Right cardiac atrium (tissue), 5 donors: ENCODE measurements around the gene TUBGCP5. TPM values are rescaled to one million over a fixed set of nuclear protein-coding genes. Genes with fewer than 3 reads are reported as not detected.

Experiments
- ATAC-seq, 2 donors: fragments of 200-7000 bp; cut with Tn5 transposase; one replicate each; pipeline versions ENCODE4 v1.8.0 to v1.9.1; 2020; ENCODE audit warnings: moderate library complexity in 2 of 2, mild to moderate bottlenecking in 1 of 2
- DNase-seq, 3 donors: peaks; one replicate each; pipeline ENCODE4 v3.0.0-alpha.2; 2020
- H3K27ac ChIP-seq: one replicate; pipeline ENCODE4 v1.5.1; 2013; ENCODE audit warnings: mild to moderate bottlenecking, low read length, control low read depth, moderate library complexity
- H3K27me3 ChIP-seq: one replicate; pipeline ENCODE4 v1.6.1; 2013; ENCODE audit not compliant: control insufficient read depth, insufficient read depth
- H3K4me1 ChIP-seq: one replicate; pipeline ENCODE4 v1.6.1; 2013; ENCODE audit warnings: low read length; ENCODE audit not compliant: control insufficient read depth, insufficient read depth
- H3K4me3 ChIP-seq: one replicate; pipeline ENCODE4 v1.5.1; 2013; ENCODE audit warnings: low read length, control low read depth
- H3K9me3 ChIP-seq: one replicate; pipeline ENCODE4 v1.6.1; 2013; ENCODE audit warnings: low read length; ENCODE audit not compliant: control insufficient read depth
- WGBS: extraction: QIAGEN DNeasy Blood & Tissue Kit; methylation state at CpG from one replicate; pipeline ENCODE4 v1.1.7; 2013; 5-methylcytosine and 5-hydroxymethylcytosine counted together
- intact Hi-C, 4 donors: fragments of 100-400 bp; cut with DNase I; formaldehyde crosslinking; loops; one replicate each; pipeline versions ENCODE4 v1.11.0 to v1.14.0; 2022 to 2023
- polyA plus RNA-seq: library from polyadenylated mRNA; stranded (reverse); fragments of 200-250 nt; gene quantifications from one replicate; pipeline ENCODE4 v1.2.3, GENCODE V29; 2013
- total RNA-seq, 4 donors: library from RNA; stranded (reverse); fragmentation: NEBNext Ultra II Directional; extraction: Animal tissue kit (Norgen Biotek cat#: 25700); gene quantifications; one replicate each; pipeline ENCODE4 v1.2.1, GENCODE V29; 2021
- donor health status: healthy with polysubstance abuse.
- donor health status: DM: no; HTN: yes; CAD: no.
- donor health status: DM: no; HTN: no; CAD: no.
- donor health status: DM: no; HTN: yes; CAD: no; lungs with severe emphysema.
- donor health status: DM: yes; HTN: yes; CAD: no.

Gene TUBGCP5
- total and polyA plus RNA-seq, 5 donors = 6.5 to 16.4 (median 11.1) TPM

GRCh38 chr15:22960126-22960525 is 79.2 kb downstream of the TUBGCP5 start:
- Histone ChIP-seq H3K4me1 (peaks cover 22% of the 10 kb centered on the region), H3K9me3 (no peaks in the 10 kb centered on the region), H3K27ac (no peak overlapping the region), H3K4me3 (no peak overlapping the region), H3K27me3 (no peaks in the 10 kb centered on the region)
- intact Hi-C loops = no loop called here
- WGBS = 90% methylated on average over 11 of the region's 11 CpGs
- ATAC-seq = no peak
- no peak for DNase-seq

GRCh38 chr15:22959321-22960101 is 79.9 kb downstream of the TUBGCP5 start:
- 88% methylated on average over 33 of the region's 33 CpGs for WGBS
- DNase-seq = no peak
- Histone ChIP-seq H3K27ac (no peak overlapping the region), H3K4me1 (peaks cover 25% of the 10 kb centered on the region), H3K9me3 (no peaks in the 10 kb centered on the region), H3K27me3 (no peaks in the 10 kb centered on the region), H3K4me3 (no peak overlapping the region)
- intact Hi-C loops = no loop called here
- no peak for ATAC-seq

GRCh38 chr15:22958487-22959280 is 80.7 kb downstream of the TUBGCP5 start:
- peaks cover 20% of the 10 kb centered on the region for H3K4me1 ChIP-seq
- no peak for DNase-seq
- no peak for ATAC-seq
- WGBS = 87% methylated on average over 16 of the region's 16 CpGs
- no peaks in the 10 kb centered on the region for H3K9me3 ChIP-seq
- H3K27me3 ChIP-seq = no peaks in the 10 kb centered on the region
- H3K4me3 ChIP-seq = no peak overlapping the region
- intact Hi-C loops = no loop called here
- no peak overlapping the region for H3K27ac ChIP-seq

- H3K4me1 ChIP-seq = peaks cover 14% of the 10 kb centered on the region
- 90% methylated on average over 14 of the region's 14 CpGs for WGBS
- ATAC-seq = no peak
- H3K27ac ChIP-seq = no peak overlapping the region
- H3K27me3 ChIP-seq = no peaks in the 10 kb centered on the region
- no peak overlapping the region for H3K4me3 ChIP-seq
- intact Hi-C loops = no loop called here
- DNase-seq = no peak
- no peaks in the 10 kb centered on the region for H3K9me3 ChIP-seq
Observed at GRCh38 chr15:22956978-22957260, 82.5 kb downstream of the TUBGCP5 start.

GRCh38 chr15:22956257-22956977 is 83.0 kb downstream of the TUBGCP5 start:
- WGBS = 33% methylated on average over 16 of the region's 16 CpGs
- DNase-seq (peak; percentile 44 to 84 (median 77)), ATAC-seq (peak; percentile 50 to 64)
- Histone ChIP-seq H3K27ac (no peak overlapping the region), H3K4me3 (no peak overlapping the region), H3K4me1 (peaks cover 14% of the 10 kb centered on the region), H3K27me3 (no peaks in the 10 kb centered on the region), H3K9me3 (no peaks in the 10 kb centered on the region)
- intact Hi-C loops = no loop called here

GRCh38 chr15:22955544-22956119 is 83.7 kb downstream of the TUBGCP5 start:
- Histone ChIP-seq H3K4me3 (no peak overlapping the region), H3K27ac (no peak overlapping the region), H3K9me3 (no peaks in the 10 kb centered on the region), H3K27me3 (no peaks in the 10 kb centered on the region), H3K4me1 (peaks cover 15% of the 10 kb centered on the region)
- 77% methylated on average over 6 of the region's 6 CpGs for WGBS
- no peak for DNase-seq
- intact Hi-C loops = no loop called here
- ATAC-seq = no peak

- Histone ChIP-seq H3K4me3 (no peak overlapping the region), H3K9me3 (no peaks in the 10 kb centered on the region), H3K27me3 (no peaks in the 10 kb centered on the region), H3K4me1 (peaks cover 13% of the 10 kb centered on the region), H3K27ac (no peak overlapping the region)
- ATAC-seq (no peak), DNase-seq (no peak)
- intact Hi-C loops = no loop called here
- 80% methylated on average over 14 of the region's 14 CpGs for WGBS
Observed at GRCh38 chr15:22954798-22955543, 84.4 kb downstream of the TUBGCP5 start.

- Histone ChIP-seq H3K4me3 (no peak overlapping the region), H3K9me3 (no peaks in the 10 kb centered on the region), H3K4me1 (peaks cover 11% of the 10 kb centered on the region), H3K27ac (no peak overlapping the region), H3K27me3 (no peaks in the 10 kb centered on the region)
- WGBS = 86% methylated on average over 12 of the region's 12 CpGs
- no peak for DNase-seq
- no peak for ATAC-seq
- intact Hi-C loops = no loop called here
Observed at GRCh38 chr15:22954326-22954725, 85.0 kb downstream of the TUBGCP5 start.

GRCh38 chr15:22952796-22953579 is 86.4 kb downstream of the TUBGCP5 start:
- Histone ChIP-seq H3K9me3 (no peaks in the 10 kb centered on the region), H3K27me3 (no peaks in the 10 kb centered on the region), H3K4me1 (peaks cover 14% of the 10 kb centered on the region), H3K27ac (no peak overlapping the region), H3K4me3 (no peak overlapping the region)
- WGBS = 60% methylated on average over 21 of the region's 21 CpGs
- DNase-seq (peak in 1 of 3 donors; percentile 58), ATAC-seq (no peak)
- intact Hi-C loops = no loop called here
